HG02571 (cell line): Measurements from ENCODE around the gene LIN28A.

Experiments used
- ATAC-seq: cut with Tn5 transposase; IDR thresholded peaks from one replicate; pipeline ENCODE4 v1.9.1; 2021; ENCODE audit warnings: mild to moderate bottlenecking, moderate library complexity; ENCODE audit not compliant: unreplicated experiment

Gene LIN28A

GRCh38 chr1:26387447-26387846 lies 23.2 kb upstream of the LIN28A start:
- no peak for ATAC-seq

- ATAC-seq: no peak
Measured at GRCh38 chr1:26388791-26389445, 21.7 kb upstream of the LIN28A start.

- no peak for ATAC-seq
Measured at GRCh38 chr1:26389604-26390247, 20.9 kb upstream of the LIN28A start.

- ATAC-seq: no peak
Measured at GRCh38 chr1:26391450-26391849, 19.2 kb upstream of the LIN28A start.

DNA sequence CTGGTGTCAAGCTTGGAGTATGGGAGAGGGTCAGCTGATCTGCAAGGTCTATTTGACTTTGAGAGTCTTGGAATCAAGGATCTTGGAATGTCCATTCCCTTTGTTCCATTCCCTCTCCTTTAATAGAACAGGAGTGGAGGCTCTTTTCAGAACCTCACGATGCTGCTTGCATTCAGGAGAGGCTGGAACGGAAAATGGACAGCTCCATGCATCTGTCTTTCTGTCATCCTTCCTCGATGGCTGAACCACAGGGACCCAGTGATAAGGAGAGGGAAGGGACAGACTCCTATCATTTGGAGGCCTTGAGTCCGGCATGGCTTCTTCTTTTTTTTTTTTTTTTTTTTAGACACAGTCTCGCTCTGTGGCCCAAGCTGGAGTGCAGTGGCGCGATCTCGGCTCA lies 14.9 kb upstream of the LIN28A start:
- no peak for ATAC-seq

DNA sequence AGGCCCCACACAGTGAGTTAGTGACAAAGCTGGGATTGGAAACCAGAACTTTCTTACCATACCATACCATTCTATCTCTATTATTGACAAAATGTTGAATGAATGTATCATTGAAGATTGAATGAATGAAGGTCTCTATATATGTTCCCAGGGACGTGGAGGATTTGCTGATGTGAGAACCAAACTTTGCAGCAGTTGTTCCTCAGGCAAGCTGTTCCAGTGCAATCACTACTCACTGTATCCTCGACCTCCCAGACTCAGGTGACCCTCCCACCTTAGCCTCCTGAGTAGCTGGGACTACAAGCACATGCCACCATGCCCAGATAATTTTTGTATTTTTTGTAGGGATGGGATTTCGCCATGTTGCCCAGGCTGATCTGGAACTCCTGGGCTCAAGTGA lies 11.6 kb upstream of the LIN28A start:
- no peak for ATAC-seq

DNA sequence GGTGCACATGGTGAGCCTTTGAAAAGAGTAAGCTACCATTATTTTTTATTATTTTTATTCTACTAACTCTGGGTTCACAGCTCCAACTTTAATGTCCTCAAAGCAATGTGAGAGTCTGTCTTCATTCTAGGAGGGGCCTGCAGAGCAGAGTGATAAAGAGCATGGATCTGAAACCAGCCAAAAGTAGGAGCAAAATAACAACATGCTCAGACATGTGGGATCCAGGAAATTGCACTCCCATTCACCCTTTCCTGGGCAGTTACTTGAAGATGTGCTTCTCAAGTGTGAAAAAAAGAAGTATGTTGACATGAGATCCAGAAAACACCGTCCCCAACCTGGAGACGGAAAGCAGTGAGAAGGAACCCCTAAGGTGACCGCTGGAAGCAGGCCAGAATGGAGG lies 8.7 kb upstream of the LIN28A start:
- ATAC-seq: no peak

GRCh38 chr1:26403656-26404055 lies 7.0 kb upstream of the LIN28A start:
- ATAC-seq: no peak

DNA sequence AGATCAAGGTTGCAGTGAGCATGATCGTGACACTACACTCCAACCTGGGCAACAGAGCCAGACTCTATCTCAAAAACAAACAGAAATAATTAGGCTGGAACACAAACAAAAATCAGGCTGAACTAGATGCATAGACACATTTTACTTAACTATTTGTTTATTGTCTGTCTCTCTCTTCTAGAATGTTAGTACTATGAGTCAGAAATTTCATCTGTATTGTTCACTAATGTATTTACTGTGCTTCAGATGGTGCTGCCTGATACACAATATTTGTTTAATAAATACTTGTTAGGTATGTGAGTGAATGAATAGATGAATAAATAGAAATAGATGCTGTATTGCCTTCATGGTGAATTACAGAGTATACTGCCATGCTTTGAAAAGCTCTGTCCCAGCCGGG lies 6.0 kb upstream of the LIN28A start:
- ATAC-seq: no peak

DNA sequence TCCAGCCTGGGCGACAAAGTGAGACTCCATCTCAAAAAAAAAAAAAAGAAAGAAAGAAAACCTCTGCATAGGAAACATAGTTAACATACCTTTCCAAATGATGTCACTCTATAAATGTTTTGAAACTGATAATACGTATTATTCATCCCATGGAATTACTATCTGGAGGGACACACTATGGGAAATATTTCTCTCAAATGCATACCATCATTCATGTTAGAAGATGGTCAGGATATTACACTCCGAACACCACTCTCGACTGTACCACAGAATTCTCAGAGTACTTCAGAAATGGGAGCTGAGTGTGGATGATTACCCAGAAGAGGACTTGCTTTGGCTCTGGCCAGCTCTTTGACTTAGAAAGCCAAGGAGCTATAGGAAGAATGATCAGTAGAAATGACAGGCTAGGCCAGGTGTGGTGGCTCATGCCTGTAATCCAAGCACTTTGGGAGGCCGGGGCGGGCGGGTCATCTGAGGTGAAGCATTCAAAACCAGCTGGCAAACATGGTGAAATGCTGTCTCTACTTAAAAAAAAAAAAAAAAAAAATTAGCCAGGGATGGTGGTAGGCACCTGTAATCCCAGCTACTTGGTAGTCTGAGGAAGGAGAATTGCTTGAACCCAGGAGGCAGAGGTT lies 5.2 kb upstream of the LIN28A start:
- ATAC-seq: no peak

DNA sequence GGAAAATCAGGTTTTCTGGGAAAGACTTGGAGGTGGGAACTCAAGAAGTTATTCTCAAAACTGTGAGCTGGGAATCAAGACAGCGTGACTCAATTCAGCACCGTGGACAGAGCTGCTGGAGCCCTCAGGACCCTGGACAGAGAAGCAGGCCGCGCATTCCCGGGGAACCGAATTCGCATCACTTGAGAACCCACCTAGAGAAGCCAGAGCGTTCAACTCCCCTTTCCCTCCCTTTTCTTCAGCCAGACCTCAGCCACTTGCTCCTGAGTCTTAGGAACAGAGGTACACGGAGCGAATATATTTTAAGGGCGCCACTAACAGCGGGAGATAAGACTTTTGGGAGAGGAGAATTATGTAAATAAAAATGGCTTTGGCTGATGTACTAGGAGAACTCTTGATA lies 2.0 kb upstream of the LIN28A start:
- no peak for ATAC-seq

- ATAC-seq: no peak
Measured at GRCh38 chr1:26409191-26409807, 1.3 kb upstream of the LIN28A start.

- ATAC-seq: no peak
Measured at GRCh38 chr1:26411624-26412074, 1.0 kb downstream of the LIN28A start.

- ATAC-seq: no peak
Measured at GRCh38 chr1:26412180-26412840, 1.7 kb downstream of the LIN28A start.

- no peak for ATAC-seq
Measured at GRCh38 chr1:26413031-26413430, 2.4 kb downstream of the LIN28A start.

DNA sequence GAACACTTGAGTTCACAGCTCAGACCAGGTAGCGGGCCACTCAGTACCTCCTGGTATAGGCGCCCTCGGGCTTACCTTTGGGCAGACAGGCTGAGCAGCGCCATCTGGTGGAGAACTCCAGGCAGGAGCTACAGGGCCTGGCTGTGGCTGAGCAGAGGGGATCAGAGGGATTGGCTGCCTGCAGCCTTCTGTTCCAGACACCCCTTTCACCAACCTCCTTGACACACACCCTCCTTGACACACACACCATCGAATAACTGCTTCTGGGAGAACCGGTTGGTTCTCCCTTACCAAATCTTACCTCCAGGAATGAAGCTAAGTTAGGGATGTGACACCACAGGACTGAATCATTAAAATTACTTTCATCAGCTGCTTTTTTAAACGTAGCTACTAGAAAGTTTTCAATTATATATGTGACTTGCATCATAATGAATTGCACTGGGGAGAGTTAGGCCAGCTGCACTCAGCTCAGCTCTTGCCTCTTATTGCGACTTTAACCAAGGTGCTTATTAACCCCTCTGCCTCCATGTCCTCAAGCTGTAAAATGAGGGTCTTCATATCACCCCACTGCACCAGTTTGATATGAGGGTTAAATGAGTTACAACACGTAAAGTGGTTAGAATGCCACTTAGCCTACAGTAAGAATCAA lies 6.6 kb downstream of the LIN28A start:
- no peak for ATAC-seq

DNA sequence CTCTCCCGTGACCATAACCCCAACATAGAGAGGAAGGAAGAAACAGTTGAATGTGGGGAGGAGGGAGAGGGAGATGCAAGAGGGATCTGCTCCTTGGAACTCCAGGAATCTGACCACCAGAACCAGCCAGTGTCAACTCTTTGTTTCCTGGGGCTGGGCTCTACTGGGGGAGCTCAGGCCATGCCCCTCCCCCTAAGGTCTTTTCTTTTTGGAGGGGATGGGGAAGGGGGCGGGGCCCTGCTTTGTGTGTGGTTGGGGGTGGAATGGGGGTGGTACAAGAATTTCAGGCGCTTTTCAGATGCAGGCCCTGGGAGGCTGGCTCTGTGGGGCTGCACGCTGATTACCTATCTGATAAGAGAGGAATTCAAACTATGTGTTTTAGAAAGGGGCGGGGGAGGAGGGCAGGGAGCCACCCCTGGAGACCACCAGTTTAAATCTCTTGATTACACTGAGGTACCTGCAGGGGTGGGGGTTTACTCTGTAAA lies 8.3 kb downstream of the LIN28A start:
- ATAC-seq: no peak

- ATAC-seq: no peak
Measured at GRCh38 chr1:26419494-26419893, 8.9 kb downstream of the LIN28A start.

DNA sequence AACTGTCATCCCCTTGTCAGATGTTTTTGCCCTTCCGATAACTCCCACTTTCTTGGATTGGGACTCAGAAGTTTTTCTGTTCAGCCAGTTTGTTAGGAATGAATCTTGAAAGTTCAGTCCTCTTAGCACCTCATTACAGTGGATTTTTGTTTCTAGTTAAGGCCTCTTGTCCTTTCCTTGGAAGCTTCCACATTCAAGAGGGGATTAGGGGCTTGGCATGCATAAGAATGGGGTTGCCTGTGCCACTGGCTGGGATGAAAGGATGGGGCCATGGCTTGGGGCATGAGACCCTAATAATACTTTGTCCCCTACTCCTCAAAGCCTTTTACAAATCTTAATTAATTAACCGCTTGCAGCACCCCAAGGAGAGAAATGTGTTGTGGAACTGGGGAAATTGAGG lies 19.1 kb downstream of the LIN28A start:
- ATAC-seq: no peak

GRCh38 chr1:26431979-26432695 lies 21.5 kb downstream of the LIN28A start, which contains the start of gene DHDDS:
TSS of gene DHDDS (plus strand) at chr1:26432321. CDS start at chr1:26432946, 625 bp downstream.
- peak; percentile 90 for ATAC-seq
